ENCODE results near the gene OSBPL3.

GRCh38 chr7:24903559-24903958 is 76.4 kb downstream of the OSBPL3 start:
- TF ChIP-seq POLR2A (IDR thresholded peaks at IDR 0.05; ENCODE audit: low read depth, low read length) (no peak), CTCF (IDR thresholded peaks at IDR 0.05; ENCODE audit: extremely low read depth in 1 of 2, insufficient read depth in 1 of 2, low read depth in 1 of 2, low read length in 2 of 2) (no peak), EZH2 (IDR thresholded peaks at IDR 0.05; ENCODE audit: borderline replicate concordance, low read depth, low read length, severe bottlenecking) (no peak), GATA2 (IDR thresholded peaks at IDR 0.05; ENCODE audit: insufficient read depth, insufficient read length, low read depth, low read length) (no peak), POLR2AphosphoS5 (IDR thresholded peaks at IDR 0.05; ENCODE audit: insufficient read depth, low read depth, low read length) (no peak)

All from endothelial cell of umbilical vein (primary cell).